GM18870 (cell line): ENCODE data around the gene CALM3.

Experiments
- ATAC-seq: cut with Tn5 transposase; IDR thresholded peaks from one replicate; pipeline ENCODE4 v1.9.1; 2021; ENCODE audit warnings: moderate library complexity; ENCODE audit not compliant: unreplicated experiment

Gene CALM3

DNA sequence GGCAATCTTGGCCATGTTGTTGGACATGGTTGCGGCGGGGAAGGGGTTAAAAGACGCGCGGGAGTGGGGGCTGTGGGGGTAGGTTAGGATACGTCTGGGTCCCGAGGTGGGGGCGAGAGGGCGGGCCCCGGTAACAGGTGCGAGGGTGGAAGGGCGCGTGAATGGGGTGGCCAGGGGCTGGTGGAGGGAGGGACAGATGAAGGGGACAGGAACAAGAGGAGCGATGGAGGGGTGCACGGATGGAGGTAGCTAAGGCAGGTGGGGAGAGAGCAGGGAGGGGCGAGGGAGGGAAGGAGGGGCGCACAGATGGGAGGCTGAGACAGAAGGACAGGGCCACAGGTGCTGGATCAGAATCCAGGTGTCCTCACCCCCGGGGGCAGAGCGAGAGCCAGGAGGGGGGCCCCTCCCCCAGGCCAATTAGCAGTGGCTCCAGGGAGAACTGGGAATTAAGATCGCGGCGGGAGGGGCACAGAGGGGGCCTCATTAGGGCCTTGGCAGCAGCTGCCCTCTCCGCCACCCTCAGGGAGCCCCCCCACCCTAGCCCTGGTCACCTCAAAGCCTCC is 33.6 kb downstream of the CALM3 start:
- no peak for ATAC-seq

DNA sequence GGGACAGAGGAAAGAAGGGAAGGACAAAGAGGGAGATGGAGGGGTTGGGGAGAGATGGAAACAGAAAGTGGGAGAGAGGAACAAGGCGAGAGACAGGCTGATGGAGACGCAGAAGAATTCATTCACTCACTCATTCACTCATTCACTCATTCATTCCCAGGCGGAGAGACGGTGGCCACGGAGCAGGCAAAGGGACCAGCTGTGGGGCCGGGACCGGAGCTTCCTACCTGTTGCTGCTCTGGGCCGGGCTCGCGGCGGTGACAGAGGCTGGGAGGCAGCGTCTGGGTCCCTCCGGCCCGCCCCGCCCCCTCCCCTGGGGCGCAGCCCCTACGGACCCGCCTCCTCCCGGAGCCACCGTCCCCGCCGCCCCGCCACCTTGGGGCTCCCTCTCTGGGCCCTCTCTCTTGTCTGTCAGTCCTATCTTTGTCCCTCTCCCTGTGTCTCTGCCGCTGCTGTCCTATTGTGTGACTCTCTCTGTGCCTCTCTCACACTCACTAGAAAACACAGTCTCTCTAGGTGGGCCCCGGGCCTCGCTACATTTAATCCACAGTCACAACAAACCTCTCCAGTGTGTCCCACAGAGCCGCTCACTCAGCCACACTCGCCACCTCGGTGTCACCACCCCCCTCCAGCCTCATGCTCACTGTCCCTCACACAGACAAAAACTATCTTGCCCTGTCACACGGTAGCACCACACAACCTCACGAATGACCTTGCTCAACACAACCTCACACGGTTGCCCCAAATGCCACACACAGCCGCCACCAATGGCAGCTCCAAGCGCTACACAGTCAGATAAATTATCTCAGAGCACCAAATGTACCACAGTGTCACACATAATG is 35.0 kb downstream of the CALM3 start, which contains the start of gene GNG8:
GNG8 (minus strand) TSS at position 283 of the 842 bp plus-strand sequence. CDS start 1,520 bp downstream, outside the sequence.
- no peak for ATAC-seq

DNA sequence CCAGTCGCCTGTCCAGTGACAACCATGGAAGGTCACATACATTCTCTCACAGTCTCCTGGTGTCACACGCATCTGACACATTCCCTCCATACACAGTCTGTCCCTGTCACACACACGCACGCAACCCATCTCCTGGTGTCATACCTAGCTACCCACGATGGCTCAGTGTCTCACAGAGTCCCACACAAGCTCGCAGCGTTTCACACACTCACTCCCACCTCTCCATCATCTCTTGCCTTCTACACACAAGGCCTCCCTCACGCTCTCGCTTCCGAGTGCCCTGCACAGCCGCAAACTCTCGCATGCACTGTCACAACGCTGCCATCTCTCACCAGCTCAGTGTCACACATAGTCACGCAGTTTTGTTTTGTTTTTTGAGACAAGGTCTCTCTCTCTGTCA is 36.1 kb downstream of the CALM3 start:
- ATAC-seq: no peak

DNA sequence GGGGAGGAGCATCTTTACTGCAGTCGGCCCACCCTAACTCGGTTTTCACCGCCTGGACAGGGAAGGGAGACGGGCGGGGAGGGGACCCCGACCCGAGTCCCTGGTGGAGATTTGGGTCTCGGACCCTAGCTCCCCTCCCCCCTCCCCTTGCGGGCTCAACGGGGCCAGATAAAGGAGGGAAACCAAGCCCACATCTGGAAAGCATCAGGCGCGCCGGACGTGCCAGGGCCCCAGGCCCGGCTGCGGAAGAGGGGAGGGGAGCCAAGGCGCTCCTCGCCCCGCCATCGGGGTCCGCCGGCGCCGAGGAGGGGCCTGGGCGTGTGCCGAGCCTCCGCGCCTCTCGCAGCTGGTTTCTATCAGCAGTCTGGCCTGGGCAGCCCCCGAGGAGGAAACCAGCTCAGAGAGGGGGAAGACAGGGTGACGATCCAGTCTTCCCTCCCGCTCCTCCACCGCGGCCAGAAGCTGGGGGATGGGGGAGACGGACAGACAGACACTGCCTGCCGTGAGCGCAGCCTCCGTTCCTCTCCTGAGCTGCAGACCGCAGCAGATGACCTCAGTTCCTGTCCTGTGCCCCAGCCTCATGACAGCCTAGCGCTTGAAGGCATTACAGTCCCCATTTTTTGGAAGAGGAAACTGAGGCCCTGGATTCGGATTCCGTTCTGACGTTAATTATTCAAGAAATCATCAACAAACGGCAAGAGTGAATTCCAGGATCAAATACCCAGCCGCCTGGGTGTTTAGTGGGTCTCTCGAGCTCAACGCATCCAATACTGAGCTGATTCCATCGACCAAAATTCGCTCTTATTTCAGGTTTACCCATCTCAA is 38.4 kb downstream of the CALM3 start:
- ATAC-seq: no peak

DNA sequence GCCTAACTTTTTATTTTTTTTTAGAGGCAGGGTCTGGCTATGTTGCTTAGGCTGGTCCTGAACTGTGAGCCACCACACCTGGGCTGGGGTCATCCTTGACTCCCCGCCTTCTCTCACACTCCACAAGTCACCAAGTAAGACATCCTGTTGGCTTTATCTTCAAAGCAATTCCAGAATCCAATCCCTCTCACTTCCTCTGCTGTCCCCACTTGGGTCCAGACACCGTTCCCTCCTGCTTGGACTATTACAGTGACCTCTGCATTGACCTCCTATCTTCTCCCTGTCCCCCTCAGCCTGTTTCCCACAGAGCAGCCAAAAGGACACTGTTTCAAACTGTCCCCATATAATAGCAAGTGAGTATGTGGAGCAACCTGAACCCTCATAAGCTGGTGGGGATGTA is 39.5 kb downstream of the CALM3 start:
- no peak for ATAC-seq

DNA sequence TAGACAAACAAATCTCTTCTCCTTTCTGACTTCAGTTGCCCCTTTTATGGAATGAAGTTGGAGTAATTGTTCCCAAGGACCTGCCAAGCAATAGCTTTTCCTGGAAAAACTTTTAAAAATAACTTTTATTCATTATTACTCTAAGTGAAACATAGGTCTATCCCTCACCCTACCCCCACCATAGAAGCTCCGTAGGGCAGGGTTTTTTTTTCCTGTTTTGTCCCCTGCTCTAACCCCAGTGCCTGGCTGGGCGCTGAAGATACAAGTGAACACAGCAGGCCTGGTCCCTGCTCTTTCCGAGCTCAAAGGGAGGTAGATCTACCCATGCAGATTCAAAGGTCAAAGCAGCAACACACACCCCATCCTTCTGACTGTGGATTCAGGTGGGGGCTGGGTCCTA is 43.6 kb downstream of the CALM3 start:
- no peak for ATAC-seq

DNA sequence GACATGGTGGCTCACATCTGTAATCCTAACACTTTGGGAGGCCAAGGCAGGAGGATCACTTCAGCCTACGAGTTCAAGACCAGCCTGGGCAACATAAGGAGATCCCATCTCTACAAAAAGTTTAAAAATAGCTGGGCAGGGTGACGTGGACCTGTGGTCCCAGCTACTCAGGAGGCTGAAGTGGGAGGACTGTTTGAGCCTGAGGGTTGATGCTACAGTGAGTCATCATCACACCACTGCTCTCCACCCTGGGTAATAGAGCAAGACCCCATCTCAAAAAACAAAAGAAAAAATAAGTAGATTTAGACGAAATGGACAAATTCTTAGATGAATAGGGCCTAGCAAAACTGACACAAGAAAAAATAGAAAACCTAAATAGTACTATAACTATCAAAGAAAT is 45.3 kb downstream of the CALM3 start:
- ATAC-seq: no peak

DNA sequence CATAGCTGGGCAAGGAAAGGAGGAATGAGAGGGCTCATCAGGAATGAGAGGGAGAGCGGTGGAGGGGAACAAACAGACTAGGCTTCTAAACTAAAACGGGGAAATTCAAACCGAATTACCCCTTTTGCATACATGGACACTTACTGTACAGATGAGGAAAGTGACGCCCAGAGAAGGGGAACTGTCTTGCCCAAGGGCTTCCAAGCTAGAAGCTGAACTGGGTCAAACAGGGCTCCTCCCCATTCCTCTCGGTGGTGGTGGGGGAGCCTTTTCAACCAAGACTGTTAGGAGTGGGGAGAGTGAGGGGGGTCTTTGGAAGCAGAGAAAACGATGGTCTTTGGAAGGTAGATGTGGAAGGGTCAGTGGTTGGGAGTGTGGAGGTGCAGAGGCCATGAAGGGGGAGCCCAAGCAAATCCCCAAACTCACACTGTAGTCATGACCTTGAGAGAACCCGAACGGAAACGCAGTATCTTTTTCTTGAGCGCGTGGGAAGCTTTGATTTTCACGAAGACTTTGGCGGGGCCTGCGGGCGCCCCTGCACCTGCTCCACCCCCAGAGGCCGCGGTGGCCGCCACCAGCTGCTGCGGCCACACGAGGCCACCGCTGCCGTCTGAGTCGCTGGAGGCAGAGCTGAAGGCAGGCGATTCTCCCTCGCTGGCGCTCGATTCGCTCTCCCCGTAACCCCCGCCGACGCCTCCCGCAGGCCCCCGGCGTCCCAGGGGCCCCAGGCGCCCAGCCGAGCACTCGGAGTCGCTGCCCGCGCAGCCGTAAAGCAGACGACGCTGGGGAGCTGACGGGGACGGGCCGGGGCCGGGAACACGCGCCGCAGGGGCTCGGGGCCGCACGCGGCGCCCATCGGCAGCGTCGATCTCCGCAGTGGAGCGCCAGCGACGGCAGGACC is 47.2 kb downstream of the CALM3 start:
- ATAC-seq: no peak

DNA sequence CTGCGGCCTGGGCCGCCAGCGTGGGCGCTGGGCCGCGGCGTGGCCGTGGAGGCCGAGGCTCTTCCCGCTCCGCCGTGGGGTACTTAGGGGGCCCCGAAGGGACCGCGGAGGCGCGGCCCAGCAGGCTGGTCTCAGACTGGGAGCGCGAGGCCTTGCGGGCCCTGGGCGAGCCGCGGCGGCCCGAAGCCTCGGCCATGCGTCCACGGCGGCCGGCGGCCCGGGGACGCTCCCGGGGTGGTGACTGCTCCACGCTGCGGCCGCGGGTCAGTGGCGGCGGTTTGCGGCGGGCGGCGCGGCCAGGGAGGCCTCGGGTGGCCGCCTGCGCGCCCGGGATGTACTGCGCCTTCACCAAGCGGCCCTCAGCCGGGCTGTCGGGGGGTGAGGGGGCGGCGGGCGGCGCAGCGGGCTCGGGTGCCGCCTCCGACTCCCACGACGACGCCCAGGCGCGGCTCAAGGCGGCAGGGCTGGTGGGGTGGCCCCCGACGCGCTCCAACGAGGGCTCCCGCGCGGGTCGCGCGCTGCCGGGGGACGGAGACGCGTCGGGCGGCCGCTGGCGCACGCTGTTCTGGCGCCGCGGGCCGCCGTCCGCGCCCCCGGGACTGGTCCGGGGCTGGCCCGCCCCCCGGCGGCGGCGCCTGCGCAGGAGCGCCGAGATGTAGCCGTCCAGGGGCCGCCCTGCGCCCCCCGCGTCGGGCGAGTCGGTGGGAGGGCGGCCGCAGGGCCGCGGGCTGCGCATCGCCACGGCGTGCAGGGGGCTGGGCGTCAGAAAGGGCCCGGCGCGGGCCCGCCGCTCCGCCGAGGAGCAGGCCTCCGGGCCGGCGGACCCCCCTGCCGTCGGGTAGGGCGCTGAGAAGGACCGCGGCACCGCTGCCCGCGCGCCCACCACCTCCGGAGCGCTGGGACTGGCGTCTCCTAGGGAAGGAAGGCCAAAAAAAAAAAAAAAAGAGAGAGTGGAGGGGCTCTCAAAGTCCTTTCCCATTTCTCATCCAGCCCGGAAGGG is 48.1 kb downstream of the CALM3 start:
- no peak for ATAC-seq

DNA sequence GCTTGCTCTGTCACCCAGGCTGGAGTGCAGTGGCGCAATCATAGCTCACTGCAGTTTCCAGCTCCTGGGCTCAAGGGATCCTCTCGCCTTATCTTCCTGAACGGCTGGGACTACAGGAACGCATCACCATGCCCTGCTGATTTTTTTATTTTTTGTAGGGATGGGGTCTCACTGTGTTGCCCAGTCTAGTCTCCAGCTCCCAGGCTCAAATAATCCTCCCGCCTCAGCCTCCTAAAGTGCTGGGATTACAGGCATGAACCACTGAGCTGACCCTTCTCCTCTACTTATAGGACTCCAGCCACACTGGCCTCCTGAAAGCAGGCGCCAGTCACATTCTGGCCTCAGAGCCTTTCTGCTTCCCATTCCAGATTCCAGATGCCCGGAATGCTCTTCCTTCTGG is 49.3 kb downstream of the CALM3 start:
- ATAC-seq: no peak

DNA sequence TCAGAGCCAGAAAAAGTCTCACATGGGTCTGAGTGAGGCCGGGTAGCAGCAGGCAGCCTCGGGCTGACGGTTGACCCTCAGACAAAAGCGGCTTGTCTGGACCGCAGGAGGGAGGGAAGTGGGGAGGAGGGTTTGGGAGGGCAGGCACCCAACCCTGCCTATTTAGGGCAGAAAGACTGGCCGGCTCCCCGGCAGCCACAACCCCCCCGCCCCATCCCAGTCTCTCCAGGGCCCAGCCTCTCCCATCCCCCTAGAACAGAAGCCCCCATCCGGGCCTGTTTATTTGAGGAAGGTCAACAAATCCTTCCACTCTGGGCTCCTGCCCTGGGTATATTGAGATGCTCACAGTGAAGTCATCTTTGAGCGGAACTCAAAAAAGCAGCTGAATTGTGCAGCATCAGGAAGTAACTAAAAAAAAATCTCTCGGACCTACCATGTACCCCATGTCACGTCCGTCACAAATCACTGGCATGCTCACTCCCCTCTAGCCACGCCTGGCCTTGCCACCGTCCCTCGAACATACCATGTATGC is 53.6 kb downstream of the CALM3 start:
- ATAC-seq: no peak

DNA sequence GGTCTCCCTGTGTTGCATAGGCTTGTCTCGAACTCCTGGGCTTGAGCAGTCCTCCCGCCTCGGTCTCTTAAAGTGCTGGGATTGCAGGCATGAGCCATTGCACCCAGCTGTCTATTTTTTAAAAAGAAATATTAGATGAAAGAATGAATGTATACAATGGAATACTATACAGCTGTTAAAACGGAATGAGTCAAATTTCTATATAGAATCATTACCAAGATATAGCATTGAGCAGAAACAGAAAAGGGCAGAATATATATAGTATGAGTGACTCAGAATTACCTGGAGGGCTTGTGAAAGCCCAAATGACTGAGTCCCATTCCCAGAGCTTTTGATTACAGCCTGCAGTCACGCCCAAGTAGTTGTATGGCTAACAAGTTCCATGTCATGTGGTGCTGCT is 55.4 kb downstream of the CALM3 start:
- no peak for ATAC-seq

DNA sequence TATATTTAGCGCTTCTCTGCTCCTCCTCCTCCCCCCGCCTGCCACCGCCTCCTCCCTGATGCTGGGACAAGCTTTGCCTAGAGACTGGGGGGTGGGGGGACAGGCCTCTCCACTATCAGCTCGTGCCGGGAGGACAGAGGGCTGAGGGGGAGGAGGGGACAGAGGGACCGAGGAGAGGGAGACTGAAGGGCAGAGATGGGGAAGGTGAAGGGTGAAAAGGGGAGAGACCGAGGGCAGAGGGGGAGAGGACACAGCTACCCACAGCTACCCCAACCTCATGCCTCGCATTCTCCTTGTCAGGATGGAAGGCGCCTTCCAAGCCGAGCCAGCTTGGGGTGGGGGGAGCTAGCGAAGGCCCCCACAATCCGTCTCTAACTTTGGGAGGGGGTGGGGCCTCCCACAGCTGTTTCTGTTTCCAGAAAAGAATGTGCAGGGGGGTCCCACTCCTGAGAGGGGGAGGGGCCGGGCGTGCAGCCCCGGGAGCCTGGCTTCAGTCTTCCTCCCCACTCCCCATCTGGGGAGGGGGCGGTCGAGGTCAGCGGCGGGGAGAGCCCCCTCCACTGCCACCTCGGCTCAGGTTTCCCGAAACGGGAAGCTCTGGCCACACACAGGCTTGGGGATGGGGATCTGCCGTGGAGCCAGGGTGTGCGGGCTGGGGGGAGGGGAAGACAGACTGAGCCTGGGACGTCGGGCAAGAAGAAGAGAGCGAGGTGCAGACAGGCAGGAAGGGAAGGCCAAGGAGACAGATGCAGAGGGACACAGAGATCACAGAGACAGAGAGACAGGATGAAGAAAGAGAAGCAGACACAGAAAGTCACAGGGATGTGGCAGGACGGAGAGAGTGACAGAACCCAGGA is 58.2 kb downstream of the CALM3 start:
- no peak for ATAC-seq

DNA sequence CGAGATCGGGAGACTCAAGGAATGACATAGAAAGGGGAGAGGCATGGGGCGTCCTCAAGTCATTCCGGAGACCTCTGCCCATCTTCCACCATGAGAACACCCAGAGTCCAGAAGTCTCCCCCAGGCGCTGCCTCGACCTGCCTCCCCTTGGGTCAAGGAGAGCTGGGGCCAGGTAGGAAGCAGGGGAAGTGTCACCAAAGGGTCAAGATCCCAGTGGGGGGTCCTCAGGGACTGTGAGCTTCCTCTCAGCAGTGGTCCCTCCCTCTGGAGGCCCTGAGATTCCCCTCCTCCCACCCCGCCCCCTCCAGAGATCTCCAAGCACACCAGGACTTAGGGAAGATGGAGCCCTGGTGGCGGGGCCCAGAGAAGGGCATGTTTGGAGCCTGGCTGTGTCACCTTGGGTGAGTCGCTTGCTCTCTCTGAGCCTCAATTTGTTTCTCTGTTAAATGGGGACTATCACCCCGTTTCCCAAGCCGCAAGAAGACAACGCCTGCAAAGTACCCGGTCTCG is 58.9 kb downstream of the CALM3 start:
- ATAC-seq: no peak
